HG03095 (cell line): ENCODE results near the gene CDC14A.
"Not testable (repeated sequence)": the region's sequence is repeated elsewhere in the genome, so short reads cannot be mapped to it uniquely, and the experiment has no call there.

Source experiments
- ATAC-seq: cut with Tn5 transposase; IDR thresholded peaks from one replicate; pipeline ENCODE4 v1.9.1; 2021; ENCODE audit warnings: moderate library complexity; ENCODE audit not compliant: unreplicated experiment

CDC14A gene

DNA sequence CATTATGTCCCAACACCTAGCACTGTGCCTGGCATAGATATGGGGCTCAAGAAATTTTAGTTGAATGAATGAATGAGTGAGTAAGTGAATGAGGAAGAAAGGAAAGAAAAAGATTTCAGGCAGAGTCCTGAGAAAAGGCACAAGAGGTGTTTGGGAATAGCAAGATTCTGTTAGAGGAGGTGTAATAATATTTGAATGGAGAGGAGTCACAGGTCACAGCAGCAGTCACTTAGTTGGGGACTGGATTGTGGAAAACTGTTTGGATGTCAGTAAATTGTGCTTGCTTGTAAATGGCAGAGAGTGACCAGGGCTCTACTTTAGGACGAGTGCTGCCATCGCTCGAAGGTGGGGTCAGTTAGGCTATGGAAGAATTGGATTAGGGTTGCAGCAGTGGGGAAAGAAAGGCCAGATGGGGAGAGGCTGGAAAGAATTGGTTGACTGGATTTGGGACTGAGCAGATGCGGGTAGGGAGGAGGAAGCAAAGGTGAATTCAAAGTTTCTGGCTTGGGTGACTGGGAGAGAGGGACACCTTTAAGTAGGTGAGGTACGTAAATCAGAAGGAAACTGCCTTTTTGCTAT is 9.3 kb downstream of the CDC14A start:
- no peak for ATAC-seq

DNA sequence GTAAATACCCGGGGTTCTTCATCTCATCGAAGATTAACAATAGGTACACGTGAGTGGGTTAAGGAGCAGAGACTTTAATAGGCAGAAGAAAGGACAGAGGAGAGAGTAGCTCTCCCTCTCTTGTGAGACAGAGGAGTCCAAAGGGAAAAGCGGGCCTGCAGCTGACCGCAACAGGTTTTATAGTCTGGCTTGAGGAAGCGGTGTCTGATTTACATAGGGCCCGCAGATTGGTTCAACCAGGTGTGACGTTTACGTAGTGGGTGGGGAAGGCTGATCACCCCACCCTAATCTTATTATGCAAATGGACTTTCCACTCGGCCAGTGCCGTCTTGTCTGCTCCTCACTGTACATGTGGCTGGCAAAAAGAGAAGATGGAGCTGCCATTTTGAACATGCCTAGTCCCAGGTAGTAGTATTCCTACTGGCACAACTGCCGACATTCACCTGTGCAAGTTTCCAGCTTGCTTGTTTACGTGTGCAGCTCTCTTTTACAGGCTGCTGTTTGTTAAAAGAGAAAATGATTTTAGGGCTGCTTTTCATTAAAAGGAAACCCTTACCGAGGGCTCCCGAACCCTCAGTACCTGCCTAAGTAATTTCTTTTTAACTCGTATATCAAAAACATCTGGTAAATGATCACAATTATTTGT is 10.6 kb downstream of the CDC14A start:
- ATAC-seq, result no peak

- no peak for ATAC-seq
Measured at GRCh38 chr1:100363831-100364230, 11.5 kb downstream of the CDC14A start.

- ATAC-seq, result no peak
Measured at GRCh38 chr1:100364697-100365096, 12.4 kb downstream of the CDC14A start.

GRCh38 chr1:100366209-100366525 is 13.9 kb downstream of the CDC14A start:
- ATAC-seq, result no peak

GRCh38 chr1:100369339-100369738 is 17.0 kb downstream of the CDC14A start:
- not testable (repeated sequence) for ATAC-seq

DNA sequence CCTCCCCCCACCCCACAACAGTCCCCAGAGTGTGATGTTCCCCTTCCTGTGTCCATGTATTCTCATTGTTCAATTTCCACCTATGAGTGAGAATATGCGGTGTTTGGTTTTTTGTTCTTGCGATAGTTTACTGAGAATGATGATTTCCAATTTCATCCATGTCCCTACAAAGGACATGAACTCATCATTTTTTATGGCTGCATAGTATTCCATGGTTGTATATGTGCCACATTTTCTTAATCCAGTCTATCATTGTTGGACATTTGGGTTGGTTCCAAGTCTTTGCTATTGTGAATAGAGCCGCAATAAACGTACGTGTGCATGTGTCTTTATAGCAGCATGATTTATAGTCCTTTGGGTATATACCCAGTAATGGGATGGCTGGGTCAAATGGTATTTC is 21.6 kb downstream of the CDC14A start:
- not testable (repeated sequence) for ATAC-seq

DNA sequence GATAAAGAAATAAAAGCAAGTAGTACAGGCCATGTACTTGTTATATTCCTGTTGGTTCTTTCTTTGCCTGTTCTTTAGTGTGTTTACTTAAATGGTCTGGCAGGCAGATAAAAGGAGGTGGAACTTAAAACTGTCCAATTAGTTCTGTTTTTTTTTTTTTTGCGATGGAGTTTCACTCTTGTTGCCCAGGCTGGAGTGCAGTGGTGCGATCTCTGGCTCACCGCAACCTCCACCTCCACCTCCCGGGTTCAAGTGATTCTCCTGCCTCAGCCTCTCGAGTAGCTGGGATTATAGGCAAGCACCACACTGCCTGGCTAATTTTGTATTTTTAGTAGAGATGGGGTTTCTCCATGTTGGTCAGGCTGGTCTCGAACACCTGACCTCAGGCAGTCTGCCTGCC is 24.6 kb downstream of the CDC14A start:
- not testable (repeated sequence) for ATAC-seq

DNA sequence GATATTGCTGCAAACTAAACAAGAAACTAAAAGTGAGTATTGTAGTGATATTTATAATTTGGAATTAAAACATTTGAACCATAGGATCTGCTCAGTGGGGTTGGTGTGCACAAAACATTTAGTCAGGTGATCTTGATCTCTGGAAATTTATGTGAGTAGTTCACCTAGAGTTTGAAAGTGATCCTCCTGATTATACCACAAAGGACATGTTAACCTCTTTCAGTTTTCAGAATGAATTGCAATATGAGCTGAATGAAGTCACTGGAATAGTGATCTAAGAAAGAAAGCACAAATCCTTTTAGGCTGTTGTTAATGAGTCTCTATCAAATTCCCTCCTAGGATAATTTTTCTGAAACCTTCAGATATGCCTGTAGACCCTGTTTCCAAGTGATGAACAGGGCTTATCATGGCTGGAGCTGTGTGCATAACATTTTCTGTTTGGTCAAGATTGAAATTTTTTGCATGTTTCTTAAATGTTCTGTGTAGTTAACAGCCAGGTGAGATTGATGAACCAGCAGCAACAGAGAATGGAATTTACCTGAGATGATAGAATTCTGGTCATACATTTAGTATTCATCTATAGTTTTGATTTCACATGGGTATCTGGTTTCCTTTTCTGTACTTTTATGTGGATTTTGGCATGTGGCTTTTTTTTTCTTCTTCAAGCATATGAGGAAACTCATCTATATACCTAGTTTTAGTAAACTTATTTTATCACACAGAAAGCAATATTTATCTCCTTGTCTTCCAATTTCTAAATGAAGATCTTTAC is 25.5 kb downstream of the CDC14A start:
- peak; percentile 94 for ATAC-seq

DNA sequence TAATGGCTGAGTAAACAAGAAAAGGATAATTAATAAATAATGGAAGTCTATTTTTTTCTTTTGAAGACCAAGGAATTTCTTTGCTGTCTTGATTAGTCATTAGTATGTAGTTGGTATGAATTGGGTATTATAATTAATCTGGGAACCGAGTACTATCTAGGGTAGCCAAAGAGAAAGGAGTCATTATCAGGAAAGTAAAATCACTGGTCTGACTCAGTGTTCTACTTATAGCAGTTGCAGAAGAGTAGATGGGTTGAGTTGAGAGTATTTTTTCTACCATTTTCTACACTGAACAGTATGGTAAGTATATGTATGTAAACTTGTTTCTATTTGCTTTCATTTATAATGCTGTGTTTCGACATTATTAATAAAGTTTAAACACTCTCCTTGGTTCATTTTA is 26.6 kb downstream of the CDC14A start:
- no peak for ATAC-seq

- ATAC-seq, result no peak
Measured at GRCh38 chr1:100380635-100381034, 28.3 kb downstream of the CDC14A start.

DNA sequence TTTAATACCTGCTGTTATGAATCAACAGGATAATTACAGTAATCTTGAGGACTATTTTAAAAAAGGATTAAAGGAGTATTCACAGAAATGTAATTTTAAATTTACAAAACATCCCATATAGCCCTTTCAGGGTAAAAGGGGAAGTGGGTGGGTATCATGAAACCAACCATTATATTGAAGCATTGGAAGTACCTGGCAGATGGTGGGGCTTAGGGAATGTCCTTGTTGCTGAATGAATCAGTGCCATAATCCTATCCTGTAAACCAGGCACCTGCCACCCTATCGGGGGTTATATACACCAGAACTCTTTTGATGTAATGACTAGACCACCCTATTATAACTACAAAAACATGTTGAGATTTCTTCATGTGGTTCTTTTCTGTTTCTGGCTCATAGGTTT is 30.4 kb downstream of the CDC14A start:
- no peak for ATAC-seq

GRCh38 chr1:100383743-100384405 is 31.6 kb downstream of the CDC14A start:
- ATAC-seq, result no peak

GRCh38 chr1:100387209-100387608 is 34.9 kb downstream of the CDC14A start:
- no peak for ATAC-seq

DNA sequence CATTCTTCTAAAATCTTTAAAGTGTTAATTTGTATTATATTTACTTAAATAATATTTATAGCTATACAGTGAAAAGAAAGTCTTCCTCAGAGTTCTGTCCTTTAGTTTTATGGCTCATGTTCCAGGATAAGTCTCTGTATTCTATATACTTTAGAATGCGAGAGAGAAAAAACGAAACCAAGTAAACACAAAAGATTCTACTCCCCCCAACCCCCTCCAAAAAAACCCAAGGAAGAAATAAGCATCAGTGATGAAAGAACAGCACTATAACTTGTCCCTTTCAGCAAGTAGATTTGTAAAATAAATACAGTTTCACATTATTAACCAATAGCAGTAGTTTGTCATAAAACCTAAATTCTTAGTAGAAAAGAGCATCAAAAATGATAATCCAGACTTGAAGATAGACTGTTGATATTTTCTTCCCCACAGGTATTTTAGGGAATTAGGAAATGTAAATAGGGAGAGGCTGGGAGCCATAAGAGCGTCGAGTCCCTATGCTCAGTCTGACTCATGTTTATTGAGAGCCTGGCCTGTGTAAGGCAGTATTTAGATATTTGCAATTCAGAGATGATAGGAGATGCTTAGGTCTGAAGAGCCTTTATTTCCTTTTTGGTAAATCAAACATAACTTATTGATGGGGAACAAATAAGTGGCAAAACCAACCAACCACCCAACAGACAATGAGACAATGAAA is 35.5 kb downstream of the CDC14A start:
- ATAC-seq, result no peak

- ATAC-seq, result no peak
Measured at GRCh38 chr1:100390531-100390930, 38.2 kb downstream of the CDC14A start.

DNA sequence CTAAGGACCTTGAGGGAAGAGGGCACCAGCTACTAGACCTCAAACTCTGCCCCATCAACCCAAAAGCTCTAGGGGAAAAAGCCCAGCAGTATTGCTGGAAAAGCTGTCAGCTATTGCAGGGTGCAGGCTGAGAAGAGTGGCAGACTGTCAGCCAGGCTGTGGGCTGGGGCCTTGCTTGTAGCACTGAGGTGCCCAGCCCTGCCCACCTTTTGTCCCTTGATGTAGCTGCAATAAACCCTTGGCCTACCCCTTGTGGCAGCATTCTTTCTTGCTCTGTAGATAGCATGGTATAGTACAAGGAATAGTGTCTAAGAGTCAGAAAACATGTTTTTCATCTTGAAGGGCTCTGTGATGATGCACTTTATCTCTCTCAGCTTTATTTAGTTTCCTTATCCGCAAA is 39.4 kb downstream of the CDC14A start:
- no peak for ATAC-seq

GRCh38 chr1:100392756-100393155 is 40.5 kb downstream of the CDC14A start:
- no peak for ATAC-seq

- no peak for ATAC-seq
Measured at GRCh38 chr1:100394285-100394684, 42.0 kb downstream of the CDC14A start.

GRCh38 chr1:100395913-100396312 is 43.6 kb downstream of the CDC14A start:
- ATAC-seq, result no peak

DNA sequence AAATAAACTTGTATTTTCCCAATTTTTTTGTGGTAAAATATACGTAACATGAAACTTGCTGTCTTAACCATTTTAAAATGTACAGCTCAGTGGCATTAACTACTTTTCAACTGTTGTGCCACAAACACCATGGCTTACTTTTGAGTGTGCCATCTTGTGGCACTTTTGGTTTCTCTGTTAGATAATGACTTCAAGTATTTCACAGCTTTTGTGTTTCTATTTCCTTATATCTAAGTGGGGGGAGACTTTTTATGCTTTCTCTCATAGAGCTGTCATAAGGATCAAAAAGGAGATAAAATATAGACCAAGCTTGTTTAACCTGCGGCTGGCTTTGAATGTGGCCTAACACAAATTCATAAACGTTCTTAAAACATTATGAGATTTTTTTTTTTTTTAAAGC is 44.3 kb downstream of the CDC14A start:
- ATAC-seq, result no peak
